ENCODE measurements around the gene ATIC.

ATIC gene

GRCh38 chr2:215361211-215361875 is 49.5 kb downstream of the ATIC start:
- no peak for DNase-seq (ENCODE audit: low spot score)

- no peak for DNase-seq (ENCODE audit: low spot score)
These were observed 50.2 kb downstream of the ATIC start for GRCh38 chr2:215361876-215362561.

GRCh38 chr2:215362562-215362904 is 50.7 kb downstream of the ATIC start:
- no peak for DNase-seq (ENCODE audit: low spot score)

GRCh38 chr2:215363039-215363438 is 51.2 kb downstream of the ATIC start:
- no peak for DNase-seq (ENCODE audit: low spot score)

GRCh38 chr2:215363461-215364156 is 51.8 kb downstream of the ATIC start:
- no peak for DNase-seq (ENCODE audit: low spot score)

GRCh38 chr2:215364157-215365155 is 52.6 kb downstream of the ATIC start:
- DNase-seq (ENCODE audit: low spot score): no peak

- no peak for DNase-seq (ENCODE audit: low spot score)
These were observed 53.4 kb downstream of the ATIC start for GRCh38 chr2:215365184-215365658.

GRCh38 chr2:215366440-215367032 is 54.7 kb downstream of the ATIC start:
- DNase-seq (ENCODE audit: low spot score): no peak

GRCh38 chr2:215367662-215368492 is 56.0 kb downstream of the ATIC start:
- peak; percentile 50 for DNase-seq (ENCODE audit: low spot score)

- DNase-seq (ENCODE audit: low spot score): no peak
These were observed 56.6 kb downstream of the ATIC start for GRCh38 chr2:215368493-215368809.

- no peak for DNase-seq (ENCODE audit: low spot score)
These were observed 57.4 kb downstream of the ATIC start for GRCh38 chr2:215369181-215369760.

GRCh38 chr2:215370112-215370965 is 58.5 kb downstream of the ATIC start:
- no peak for DNase-seq (ENCODE audit: low spot score)

- DNase-seq (ENCODE audit: low spot score): no peak
These were observed 60.3 kb downstream of the ATIC start for GRCh38 chr2:215371915-215372897.

- no peak for DNase-seq (ENCODE audit: low spot score)
These were observed 61.2 kb downstream of the ATIC start for GRCh38 chr2:215372968-215373649.

- no peak for DNase-seq (ENCODE audit: low spot score)
These were observed 62.1 kb downstream of the ATIC start for GRCh38 chr2:215374002-215374401.

- DNase-seq (ENCODE audit: low spot score): no peak
These were observed 63.0 kb downstream of the ATIC start for GRCh38 chr2:215374642-215375466.

- no peak for DNase-seq (ENCODE audit: low spot score)
These were observed 63.6 kb downstream of the ATIC start for GRCh38 chr2:215375467-215375830.

Measured in AG08395 (cell line).